Smooth muscle cell of trachea (primary cell): ENCODE measurements around the gene KCNAB1. TPM values are rescaled to one million over a fixed set of nuclear protein-coding genes. Genes with fewer than 3 reads are reported as not detected.

ENCODE experiments used
- total RNA-seq: library from RNA; depleted of rRNA; stranded (reverse); fragments of >200 nt; gene quantifications from 2 replicates; pipeline ENCODE4 v1.2.1, GENCODE V29; 2014

KCNAB1 gene
- under 0.01 and 2.8 TPM in 2 replicates for total RNA-seq

GRCh38 chr3:156120528-156121251 is at the start of gene KCNAB1:
TSS of gene KCNAB1 (plus strand) at chr3:156120578.

DNA sequence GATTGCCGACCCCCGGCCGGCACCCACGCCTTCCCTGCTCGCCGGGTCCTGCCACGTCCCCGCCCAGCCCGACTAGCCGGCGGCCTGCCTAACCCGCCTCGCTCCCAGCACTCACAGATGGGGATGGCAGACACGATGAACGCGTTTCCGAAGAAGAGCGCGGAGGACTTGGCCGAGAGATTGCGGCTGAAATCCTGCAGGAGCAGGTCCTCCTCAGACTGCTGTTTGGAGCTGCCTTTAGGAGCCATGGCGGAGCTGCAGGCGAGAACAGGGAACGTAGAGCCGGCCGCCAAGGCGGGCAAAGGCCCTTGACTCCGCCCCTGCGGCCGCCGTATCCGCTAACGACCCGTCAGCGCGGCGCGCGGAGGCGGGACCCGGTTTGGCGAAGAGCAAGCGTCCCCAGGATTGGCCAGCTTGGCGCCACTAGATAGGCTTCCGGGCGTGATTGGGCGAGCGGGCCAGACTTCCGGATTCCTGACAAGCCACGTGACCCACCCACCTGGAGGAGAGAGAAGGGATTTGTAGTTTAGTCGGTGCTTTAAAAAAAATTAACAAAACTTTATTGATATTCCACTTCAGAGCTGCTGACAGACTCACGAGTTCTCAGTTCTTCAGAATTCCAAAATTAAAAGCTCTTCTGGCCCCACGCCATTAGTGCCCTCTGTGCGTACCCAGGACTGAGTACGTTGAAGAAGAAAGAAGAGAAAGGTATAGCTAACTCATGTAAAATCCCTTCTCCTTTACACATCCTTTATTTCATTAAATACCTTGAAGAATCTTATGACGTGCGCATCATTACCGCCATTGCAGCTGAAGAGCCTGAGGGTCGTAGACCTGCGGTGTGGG is 434.7 kb downstream of the KCNAB1 start, which contains the start of gene SSR3:
SSR3 (minus strand) TSS at position 276 of the 846 bp plus-strand sequence; CDS start at position 248, 28 bp downstream.

Other genes starting within 250 kb of the KCNAB1 start
- 31.1 and 85.4 TPM in 2 replicates for gene GMPS, start 249.9 kb upstream of the KCNAB1 start, total RNA-seq